Renal cortical epithelial cell (primary cell): ENCODE data around the gene CFAP410. TPM values are rescaled to one million over a fixed set of nuclear protein-coding genes. Genes with fewer than 3 reads are reported as not detected.

ENCODE experiments used
- DNase-seq: peaks from one replicate; pipeline ENCODE4 v3.0.0-alpha.2; 2011; ENCODE audit warnings: low read depth
- total RNA-seq: library from RNA; depleted of rRNA; stranded (reverse); fragments of >200 nt; gene quantifications from 2 replicates; pipeline ENCODE4 v1.2.3, GENCODE V29; 2014

Gene CFAP410
- total RNA-seq, 1 donor from 2014 or later, result 13.0 TPM

DNA sequence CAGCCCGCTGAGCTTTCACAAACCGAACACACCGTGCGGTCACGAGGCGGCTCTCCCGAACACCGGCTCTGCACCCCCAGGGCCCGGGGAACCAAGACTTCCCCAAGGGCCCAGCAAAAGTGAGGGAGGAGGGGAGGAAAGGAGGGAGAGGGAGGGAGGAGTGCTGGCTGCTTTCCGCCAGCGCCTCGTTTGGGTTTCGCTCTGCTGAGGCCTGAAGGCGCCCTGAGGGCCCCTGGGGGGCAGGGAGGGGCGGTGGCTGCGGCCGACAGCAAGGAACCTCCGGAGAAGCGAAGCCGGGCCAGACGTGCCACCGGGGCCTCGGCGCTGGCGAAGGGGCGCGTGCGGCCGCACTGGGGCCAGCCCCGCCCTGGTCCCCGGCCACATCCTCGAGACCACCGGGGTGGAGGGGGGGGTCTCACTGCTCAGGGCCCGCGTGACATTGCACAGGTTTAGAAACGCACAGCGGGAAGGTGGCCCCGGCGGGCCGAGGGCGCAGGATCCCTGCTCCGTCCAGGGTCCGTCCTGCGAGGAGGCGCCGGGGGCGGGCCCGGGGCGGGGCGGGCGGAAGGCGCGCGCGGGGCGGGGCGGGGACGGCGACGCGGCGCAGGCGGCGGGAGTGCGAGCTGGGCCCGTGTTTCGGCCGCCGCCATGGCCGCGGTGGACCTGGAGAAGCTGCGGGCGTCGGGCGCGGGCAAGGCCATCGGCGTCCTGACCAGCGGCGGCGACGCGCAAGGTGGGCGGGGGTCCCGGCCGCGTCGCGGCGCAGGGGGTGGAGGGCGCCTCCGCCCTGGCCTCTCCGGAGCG is 39.5 kb downstream of the CFAP410 start, which contains the start of gene PFKL:
Gene PFKL (plus strand): TSS at position 596 of the 804 bp plus-strand sequence. CDS start 53 bp downstream, at position 649.
- DNase-seq, result peak; percentile 19

GRCh38 chr21:44299085-44299457 is 40.1 kb downstream of the CFAP410 start:
- DNase-seq, result peak; percentile 9

DNA sequence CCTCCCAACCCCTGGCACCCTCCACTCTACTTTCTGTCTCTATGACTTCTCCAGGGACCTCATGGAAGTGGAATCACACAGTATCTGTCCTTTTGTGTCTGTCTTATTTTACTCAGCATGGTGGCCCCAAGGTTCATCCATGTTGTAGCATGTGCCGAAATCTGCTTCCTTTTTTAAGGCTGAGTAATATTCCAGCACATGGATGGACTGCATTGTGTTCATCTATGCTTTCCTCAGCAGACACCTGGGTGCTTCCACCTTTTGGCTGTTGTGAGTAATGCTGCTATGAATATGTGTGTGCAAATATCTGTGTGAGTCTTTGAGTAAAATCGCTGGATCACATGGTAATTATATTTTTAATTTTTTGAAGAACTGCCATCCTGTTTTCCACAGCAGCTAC is 40.9 kb downstream of the CFAP410 start:
- DNase-seq, result no peak

GRCh38 chr21:44297525-44298290 is 41.5 kb downstream of the CFAP410 start:
- peak; percentile 66 for DNase-seq

- DNase-seq, result no peak
Measured at GRCh38 chr21:44296916-44297315, 42.3 kb downstream of the CFAP410 start.

GRCh38 chr21:44296103-44296519 is 43.1 kb downstream of the CFAP410 start:
- no peak for DNase-seq

- DNase-seq, result no peak
Measured at GRCh38 chr21:44295646-44296045, 43.5 kb downstream of the CFAP410 start.

DNA sequence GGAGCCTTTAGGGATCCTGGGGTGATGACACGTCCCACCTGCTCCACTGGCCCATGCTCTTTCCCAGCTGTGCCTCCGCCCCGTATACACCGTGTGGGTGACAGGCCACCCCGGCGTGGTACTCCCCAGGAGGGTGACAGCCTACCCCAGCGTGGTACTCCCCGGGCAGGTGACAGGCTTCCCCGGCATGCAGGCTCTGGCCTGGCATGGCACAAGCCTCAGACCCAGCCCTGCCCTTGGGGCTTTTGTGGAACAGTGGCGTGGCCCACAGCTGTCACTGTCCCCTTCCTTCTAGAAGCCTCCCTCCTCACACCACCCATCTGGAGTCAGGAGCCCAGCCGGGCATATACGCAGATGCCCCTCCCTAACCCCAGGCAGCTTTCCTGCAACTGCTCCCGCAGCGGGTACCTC is 44.0 kb downstream of the CFAP410 start:
- no peak for DNase-seq

DNA sequence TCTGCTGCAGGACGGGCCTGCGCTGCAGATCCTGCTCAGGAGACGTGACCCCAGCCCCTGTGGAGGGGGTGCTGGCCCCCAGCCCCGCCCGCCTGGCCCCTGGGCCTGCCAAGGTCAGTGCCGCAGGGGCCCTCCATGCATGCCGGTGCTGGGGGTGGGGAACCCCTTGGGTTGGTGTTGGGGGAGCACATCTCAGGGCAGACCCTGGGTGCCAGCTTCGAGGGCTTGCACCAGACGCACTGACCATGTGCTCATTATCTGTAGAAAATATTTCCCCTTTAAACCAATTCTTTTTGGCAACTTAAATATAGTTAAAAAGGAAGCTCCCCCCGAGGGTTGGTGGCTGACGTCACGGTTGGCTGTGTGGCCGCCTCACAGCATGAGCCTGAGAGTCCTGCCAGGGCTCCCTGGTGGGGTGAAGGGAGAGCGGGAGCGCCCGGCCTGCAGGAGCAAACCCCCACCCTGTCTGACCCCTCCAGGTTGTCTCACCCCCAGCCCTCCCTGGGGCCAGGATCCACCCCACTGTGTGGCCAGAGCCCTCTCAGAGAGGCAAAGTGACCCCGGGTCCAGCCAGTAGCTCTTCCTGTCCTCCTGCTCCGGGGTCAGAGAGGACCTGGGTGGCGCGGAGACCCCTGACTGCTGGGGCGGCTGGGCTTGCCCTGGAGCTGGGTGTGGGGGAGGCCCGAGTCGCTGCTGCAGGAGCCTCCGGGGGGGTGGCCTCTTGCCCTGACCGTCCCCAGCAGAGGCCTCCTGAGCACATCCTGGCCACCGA is 44.6 kb downstream of the CFAP410 start:
- DNase-seq, result no peak

DNA sequence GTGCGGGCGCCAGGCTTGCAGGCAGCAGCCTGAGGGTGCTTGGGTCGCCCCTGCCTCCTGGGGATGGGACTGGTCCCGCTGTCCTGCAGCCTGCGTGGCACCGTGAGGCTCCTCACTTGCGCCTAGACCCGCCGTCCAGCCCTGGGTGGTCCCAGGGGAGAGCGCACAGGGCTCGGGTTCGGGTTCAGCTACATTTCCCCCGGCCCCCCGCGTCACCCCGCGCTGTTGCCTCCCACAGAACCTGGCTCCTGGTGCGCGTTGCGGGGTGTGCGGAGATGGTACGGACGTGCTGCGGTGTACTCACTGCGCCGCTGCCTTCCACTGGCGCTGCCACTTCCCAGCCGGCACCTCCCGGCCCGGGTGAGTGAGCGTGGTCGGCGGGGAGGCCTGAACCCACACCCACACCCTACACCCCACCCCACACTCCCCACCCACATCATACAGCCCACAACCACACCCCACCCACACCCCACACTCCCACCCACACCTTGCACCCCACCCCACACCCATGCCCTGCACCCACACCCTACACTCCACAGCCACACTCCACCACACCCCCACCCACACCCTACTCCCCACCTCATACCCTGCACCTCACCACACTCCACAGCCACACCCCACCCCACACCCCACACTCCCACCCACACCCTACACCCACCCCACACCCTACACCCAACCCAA is 45.5 kb downstream of the CFAP410 start:
- DNase-seq, result no peak

GRCh38 chr21:44292812-44293195 is 46.4 kb downstream of the CFAP410 start:
- no peak for DNase-seq

GRCh38 chr21:44291936-44292811 is 47.0 kb downstream of the CFAP410 start:
- DNase-seq, result no peak

- no peak for DNase-seq
Measured at GRCh38 chr21:44291078-44291935, 47.9 kb downstream of the CFAP410 start.

DNA sequence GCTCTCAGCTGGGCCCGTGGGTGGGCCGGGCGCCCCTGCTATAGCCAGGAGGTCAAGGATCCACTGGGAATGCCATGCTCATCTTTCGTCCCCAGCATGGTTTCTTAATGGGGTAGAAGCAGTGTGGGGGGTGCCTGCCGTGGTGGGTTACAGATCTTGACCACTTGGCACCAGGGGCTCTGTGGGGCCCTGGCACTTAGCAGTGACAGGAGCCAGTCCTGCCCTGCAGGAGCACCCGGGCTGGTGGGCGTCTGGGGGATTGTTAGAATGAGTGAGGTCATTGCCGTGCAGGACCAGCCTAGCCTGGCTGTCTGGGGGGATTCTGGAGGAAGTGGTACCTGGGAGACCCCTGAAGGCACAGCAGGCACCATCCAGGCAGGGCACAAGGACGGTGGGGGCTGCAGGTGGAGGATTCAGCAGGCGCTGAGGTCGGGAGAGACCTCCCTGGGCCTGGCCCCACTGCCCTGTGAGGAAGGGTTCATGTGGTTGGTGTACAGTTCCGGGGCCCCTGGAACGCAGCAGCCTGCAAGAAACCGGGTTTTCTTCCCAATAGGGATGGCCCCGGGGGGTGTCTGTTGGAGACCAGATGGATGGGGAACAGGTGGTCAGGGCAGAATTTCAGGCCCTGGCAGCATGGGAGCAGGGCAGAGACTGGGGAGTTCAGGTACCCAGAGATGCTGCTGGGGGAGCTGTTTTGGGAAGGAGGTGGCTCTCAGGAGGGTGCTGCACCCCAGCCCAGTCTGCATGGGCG is 48.7 kb downstream of the CFAP410 start:
- no peak for DNase-seq

DNA sequence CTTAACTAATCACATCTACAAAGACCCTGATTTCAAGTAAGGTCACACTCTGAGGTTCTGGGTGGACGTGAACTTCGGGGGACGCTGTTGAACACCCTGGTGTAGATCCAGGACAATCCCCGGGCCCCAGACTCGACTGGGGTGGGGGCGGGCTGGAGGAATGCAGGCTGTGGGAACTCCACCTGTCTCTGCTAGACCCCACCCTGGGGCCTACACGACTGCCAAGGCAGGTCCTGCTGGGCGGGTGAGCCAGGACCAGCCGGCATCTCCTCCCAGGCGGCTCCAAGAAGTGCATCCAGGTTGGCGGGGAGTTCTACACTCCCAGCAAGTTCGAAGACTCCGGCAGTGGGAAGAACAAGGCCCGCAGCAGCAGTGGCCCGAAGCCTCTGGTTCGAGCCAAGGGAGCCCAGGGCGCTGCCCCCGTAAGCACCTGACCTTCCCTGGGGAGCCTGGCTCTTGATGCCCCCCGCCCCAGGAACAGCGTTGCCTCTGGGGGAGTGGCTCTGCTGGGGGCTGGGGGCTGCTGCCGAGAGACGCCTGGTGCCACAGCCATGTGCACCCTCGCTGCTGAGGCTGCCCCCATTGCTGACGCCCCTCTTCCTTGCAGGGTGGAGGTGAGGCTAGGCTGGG is 49.7 kb downstream of the CFAP410 start:
- DNase-seq, result no peak

DNA sequence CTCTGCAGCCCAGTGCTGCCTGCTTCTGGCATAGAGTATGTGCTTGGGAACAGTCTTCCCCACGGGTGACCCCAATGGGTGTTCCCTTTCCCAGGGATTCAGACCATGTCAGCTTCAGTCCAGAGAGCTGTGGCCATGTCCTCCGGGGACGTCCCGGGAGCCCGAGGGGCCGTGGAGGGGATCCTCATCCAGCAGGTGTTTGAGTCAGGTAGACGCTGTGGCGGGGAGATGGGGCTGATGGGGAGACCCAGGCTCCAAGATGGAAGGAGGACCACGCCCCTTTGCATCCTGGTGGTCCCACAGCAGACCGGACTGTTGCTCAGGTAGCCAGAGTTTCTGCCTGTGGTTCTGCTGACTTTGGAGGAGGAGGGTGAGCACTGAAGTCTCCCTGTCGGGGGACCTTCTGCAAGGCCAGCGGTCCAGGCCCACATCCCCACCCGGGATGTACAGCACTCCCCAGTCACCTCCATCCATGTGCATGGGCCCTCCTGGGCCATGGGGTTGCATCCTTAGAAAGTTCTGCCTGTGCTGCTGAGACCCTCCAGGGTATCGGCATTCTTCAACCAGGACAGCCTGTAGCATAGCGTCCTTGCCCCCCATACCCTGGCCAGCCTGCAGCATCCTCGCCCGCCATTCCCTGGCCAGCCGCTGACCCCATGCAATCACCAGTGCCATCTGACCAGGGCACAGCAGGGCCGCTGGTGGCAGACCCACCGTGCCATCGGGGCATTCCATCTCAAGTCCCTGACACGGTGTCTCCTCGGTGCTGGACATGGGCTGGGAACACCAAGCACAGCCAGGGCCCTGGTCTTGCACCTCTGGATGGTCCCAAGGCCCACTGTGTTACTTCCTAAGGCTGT is 50.7 kb downstream of the CFAP410 start:
- no peak for DNase-seq
